Measurements from ENCODE around the gene ZBTB16. TPM values are rescaled to one million over a fixed set of nuclear protein-coding genes. Genes with fewer than 3 reads are reported as not detected.

Gene ZBTB16
- total RNA-seq, 1 donor = under 0.01 TPM

DNA sequence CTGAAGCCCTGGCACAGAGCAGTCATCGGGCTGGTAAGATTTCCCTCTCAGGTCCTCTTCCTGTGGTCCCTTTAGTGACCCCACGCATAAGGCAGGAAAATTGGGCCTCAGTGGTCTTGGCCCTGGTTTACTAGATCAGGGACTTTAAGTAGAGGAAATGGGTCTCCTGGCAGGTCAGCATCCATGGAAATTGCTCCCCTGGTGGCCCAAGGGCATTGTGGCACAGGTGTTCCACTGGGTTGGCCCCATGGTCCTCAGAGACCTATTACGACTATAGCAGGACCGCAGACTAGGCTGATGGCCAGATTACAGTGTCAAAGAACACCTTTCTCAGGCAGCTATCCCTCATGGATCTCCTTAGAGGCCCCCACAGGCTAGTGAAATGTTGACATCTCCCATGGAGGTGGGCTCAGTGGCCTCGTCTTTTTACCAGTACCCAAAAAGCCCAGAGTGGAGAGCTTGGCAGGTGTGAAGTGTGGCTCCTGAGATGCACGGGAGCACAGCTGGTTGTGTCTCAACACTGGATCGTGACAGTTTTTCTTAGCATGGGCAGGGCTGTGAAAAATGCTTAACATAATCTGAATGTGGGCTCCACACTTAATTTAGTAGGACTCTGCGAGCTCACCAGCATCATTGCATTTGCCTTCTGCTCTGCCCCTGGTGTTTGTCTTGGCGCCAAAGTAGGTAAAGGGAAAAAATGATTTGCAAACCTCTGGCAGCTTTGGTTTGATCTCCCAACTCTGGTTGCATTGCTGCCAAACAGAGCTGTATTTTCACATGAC lies 74.2 kb downstream of the ZBTB16 start:
- TF ChIP-seq, protein P1, sequence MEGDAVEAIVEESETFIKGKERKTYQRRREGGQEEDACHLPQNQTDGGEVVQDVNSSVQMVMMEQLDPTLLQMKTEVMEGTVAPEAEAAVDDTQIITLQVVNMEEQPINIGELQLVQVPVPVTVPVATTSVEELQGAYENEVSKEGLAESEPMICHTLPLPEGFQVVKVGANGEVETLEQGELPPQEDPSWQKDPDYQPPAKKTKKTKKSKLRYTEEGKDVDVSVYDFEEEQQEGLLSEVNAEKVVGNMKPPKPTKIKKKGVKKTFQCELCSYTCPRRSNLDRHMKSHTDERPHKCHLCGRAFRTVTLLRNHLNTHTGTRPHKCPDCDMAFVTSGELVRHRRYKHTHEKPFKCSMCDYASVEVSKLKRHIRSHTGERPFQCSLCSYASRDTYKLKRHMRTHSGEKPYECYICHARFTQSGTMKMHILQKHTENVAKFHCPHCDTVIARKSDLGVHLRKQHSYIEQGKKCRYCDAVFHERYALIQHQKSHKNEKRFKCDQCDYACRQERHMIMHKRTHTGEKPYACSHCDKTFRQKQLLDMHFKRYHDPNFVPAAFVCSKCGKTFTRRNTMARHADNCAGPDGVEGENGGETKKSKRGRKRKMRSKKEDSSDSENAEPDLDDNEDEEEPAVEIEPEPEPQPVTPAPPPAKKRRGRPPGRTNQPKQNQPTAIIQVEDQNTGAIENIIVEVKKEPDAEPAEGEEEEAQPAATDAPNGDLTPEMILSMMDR (IDR thresholded peaks at IDR 0.05; ENCODE audit: extremely low read depth, low read depth, low read length) = no peak
- Histone ChIP-seq H3K4me2 (ENCODE audit: insufficient read depth, low read length) (no peak overlapping the region), H3K4me1 (ENCODE audit: insufficient read depth, low read length) (peaks cover 42% of the 10 kb centered on the region), H4K20me1 (ENCODE audit: insufficient read depth, low read length) (no peaks in the 10 kb centered on the region), H3K9me3 (ENCODE audit: low read depth, low read length) (no peaks in the 10 kb centered on the region), H3K79me2 (ENCODE audit: insufficient read depth, low read length) (no peaks in the 10 kb centered on the region), H3K4me3 (ENCODE audit: insufficient read depth, low read length) (no peak overlapping the region), H3K27me3 (ENCODE audit: insufficient read depth, low read length) (peaks cover 21% of the 10 kb centered on the region), H2AFZ (ENCODE audit: low read length) (no peak overlapping the region), H3K36me3 (ENCODE audit: insufficient read depth, low read length) (no peaks in the 10 kb centered on the region), H3K27ac (ENCODE audit: low read depth, low read length) (no peak overlapping the region)
- DNase-seq (ENCODE audit: insufficient read length, low spot score, missing footprints) = peak; percentile 55

- no peak overlapping the region for H3K4me3 ChIP-seq (ENCODE audit: insufficient read depth, low read length)
- no peak overlapping the region for H2AFZ ChIP-seq (ENCODE audit: low read length)
- no peak overlapping the region for H3K27ac ChIP-seq (ENCODE audit: low read depth, low read length)
- H3K27me3 ChIP-seq (ENCODE audit: insufficient read depth, low read length) = peaks cover 18% of the 10 kb centered on the region
- H3K9me3 ChIP-seq (ENCODE audit: low read depth, low read length) = no peaks in the 10 kb centered on the region
- TF ChIP-seq, protein P1 (IDR thresholded peaks at IDR 0.05; ENCODE audit: extremely low read depth, low read depth, low read length) = no peak
- H3K4me2 ChIP-seq (ENCODE audit: insufficient read depth, low read length) = no peak overlapping the region
- peaks cover 42% of the 10 kb centered on the region for H3K4me1 ChIP-seq (ENCODE audit: insufficient read depth, low read length)
- no peaks in the 10 kb centered on the region for H3K79me2 ChIP-seq (ENCODE audit: insufficient read depth, low read length)
- peak; percentile 86 for DNase-seq (ENCODE audit: insufficient read length, low spot score, missing footprints)
- no peaks in the 10 kb centered on the region for H3K36me3 ChIP-seq (ENCODE audit: insufficient read depth, low read length)
- no peaks in the 10 kb centered on the region for H4K20me1 ChIP-seq (ENCODE audit: insufficient read depth, low read length)
These were observed 75.4 kb downstream of the ZBTB16 start for GRCh38 chr11:114134870-114135269.

GRCh38 chr11:114135737-114136151 lies 76.2 kb downstream of the ZBTB16 start:
- Histone ChIP-seq H3K4me2 (ENCODE audit: insufficient read depth, low read length) (no peak overlapping the region), H3K4me1 (ENCODE audit: insufficient read depth, low read length) (peaks cover 42% of the 10 kb centered on the region)
- TF ChIP-seq, protein P1 (IDR thresholded peaks at IDR 0.05; ENCODE audit: extremely low read depth, low read depth, low read length) = no peak

More at GRCh38 chr11:114135737-114136151, 76.2 kb downstream of the ZBTB16 start:
- DNase-seq (ENCODE audit: insufficient read length, low spot score, missing footprints) = peak; percentile 11
- Histone ChIP-seq H3K27me3 (ENCODE audit: insufficient read depth, low read length) (peaks cover 17% of the 10 kb centered on the region), H3K9me3 (ENCODE audit: low read depth, low read length) (no peaks in the 10 kb centered on the region), H3K36me3 (ENCODE audit: insufficient read depth, low read length) (no peaks in the 10 kb centered on the region), H4K20me1 (ENCODE audit: insufficient read depth, low read length) (no peaks in the 10 kb centered on the region), H3K27ac (ENCODE audit: low read depth, low read length) (peak overlapping the region; percentile 2), H3K4me3 (ENCODE audit: insufficient read depth, low read length) (no peak overlapping the region), H2AFZ (ENCODE audit: low read length) (peak overlapping the region; percentile 44), H3K79me2 (ENCODE audit: insufficient read depth, low read length) (no peaks in the 10 kb centered on the region)
